HEK293 (cell line): ENCODE data around the gene DCST1.

Source experiments
- CTCF ChIA-PET: fragments of 350-600 bp; formaldehyde crosslinking; extraction: SDS; loops from one replicate; lab custom pipeline; 2021; ENCODE audit warnings: antibody characterized with exemption; lab: Yijun Ruan, JAX
- POLR2A ChIA-PET: fragments of 300-600 bp; formaldehyde crosslinking; extraction: SDS; loops from one replicate; lab custom pipeline; 2020; ENCODE audit warnings: antibody characterized with exemption, inconsistent platforms; lab: Yijun Ruan, JAX
- H3K27ac ChIP-seq: fragments of 200-500 bp; sonication (Bioruptor generic); 2 replicates; pipeline ENCODE4 v1.5.1; 2014; ENCODE audit warnings: low read depth, low read length, control low read depth, inconsistent platforms; ENCODE audit errors: extremely low read depth
- H3K36me3 ChIP-seq, 2 experiments: fragments of 200-500 bp in 1 of 2; sonication (Bioruptor generic) in 1 of 2; 1 replicate in 1 of 2; 2 replicates in 1 of 2; pipeline ENCODE4 v1.5.1; 2014 to 2017; ENCODE audit warnings: inconsistent platforms in 2 of 2, low read length in 2 of 2; ENCODE audit not compliant: control insufficient read depth in 2 of 2, insufficient read depth in 1 of 2
- H3K4me1 ChIP-seq: fragments of 200-500 bp; sonication (Bioruptor generic); 2 replicates; pipeline ENCODE4 v1.5.1; 2014; ENCODE audit warnings: mild to moderate bottlenecking, low read length, inconsistent platforms; ENCODE audit not compliant: control insufficient read depth, insufficient read depth
- H3K4me3 ChIP-seq: 2 replicates; pipeline ENCODE4 v1.5.1; 2011; ENCODE audit warnings: low read depth, mild to moderate bottlenecking, control low read depth, low read length, moderate library complexity
- H3K9me3 ChIP-seq: fragments of 200-500 bp; sonication (Bioruptor generic); 2 replicates; pipeline ENCODE4 v1.5.1; 2014; ENCODE audit warnings: low read depth, low read length, inconsistent platforms; ENCODE audit not compliant: control insufficient read depth, insufficient read depth
- GFI1B ChIP-seq: fragments of 450-650 bp; formaldehyde crosslinking; IDR thresholded peaks from 2 replicates; pipeline ENCODE4 v1.5.1; 2016; ENCODE audit warnings: missing biosample characterization, missing genetic modification characterization
- GLIS2 ChIP-seq: fragments of 450-650 bp; formaldehyde crosslinking; IDR thresholded peaks from 2 replicates; pipeline ENCODE4 v1.5.1; 2016; ENCODE audit warnings: missing biosample characterization, missing genetic modification characterization
- HOXA7 ChIP-seq: sonication (generic); formaldehyde crosslinking; IDR thresholded peaks from 2 replicates; pipeline ENCODE4 v1.8.1; 2022; ENCODE audit warnings: missing genetic modification reagents, borderline replicate concordance
- KLF16 ChIP-seq: fragments of 450-650 bp; formaldehyde crosslinking; IDR thresholded peaks from 2 replicates; pipeline ENCODE4 v1.5.1; 2017; ENCODE audit warnings: missing biosample characterization, missing genetic modification characterization
- PRDM2 ChIP-seq: fragments of 450-650 bp; formaldehyde crosslinking; IDR thresholded peaks from 2 replicates; pipeline ENCODE4 v1.5.1; 2016; ENCODE audit warnings: missing biosample characterization, missing genetic modification characterization, borderline replicate concordance
- SCRT1 ChIP-seq: fragments of 450-650 bp; formaldehyde crosslinking; IDR thresholded peaks from 2 replicates; pipeline ENCODE4 v1.5.1; 2016; ENCODE audit warnings: missing biosample characterization, missing genetic modification characterization, borderline replicate concordance
- SETDB1 ChIP-seq: IDR thresholded peaks from one replicate; pipeline ENCODE4 v1.6.1; 2017; ENCODE audit warnings: mild to moderate bottlenecking, low read length, moderate library complexity, mixed read lengths; ENCODE audit not compliant: insufficient read length
- SP2 ChIP-seq: fragments of 450-650 bp; formaldehyde crosslinking; IDR thresholded peaks from 2 replicates; pipeline ENCODE4 v1.5.1; 2016; ENCODE audit warnings: missing biosample characterization, missing genetic modification characterization
- ZNF132 ChIP-seq: fragments of 450-650 bp; formaldehyde crosslinking; IDR thresholded peaks from 2 replicates; pipeline ENCODE4 v1.5.1; 2017; ENCODE audit warnings: missing biosample characterization, missing genetic modification characterization, borderline replicate concordance
- ZNF214 ChIP-seq: fragments of 450-650 bp; formaldehyde crosslinking; IDR thresholded peaks from 2 replicates; pipeline ENCODE4 v1.5.1; 2017; ENCODE audit warnings: missing biosample characterization, mild to moderate bottlenecking, missing genetic modification characterization, borderline replicate concordance
- ZNF239 ChIP-seq: fragments of 450-650 bp; formaldehyde crosslinking; IDR thresholded peaks from 2 replicates; pipeline ENCODE4 v1.5.1; 2016; ENCODE audit warnings: missing biosample characterization, missing genetic modification characterization
- ZNF335 ChIP-seq: fragments of 450-650 bp; formaldehyde crosslinking; conservative IDR thresholded peaks from 2 replicates; pipeline ENCODE4 v1.5.1; 2016; ENCODE audit warnings: missing biosample characterization, missing genetic modification characterization
- ZNF366 ChIP-seq: fragments of 450-650 bp; formaldehyde crosslinking; conservative IDR thresholded peaks from 2 replicates; pipeline ENCODE4 v1.5.1; 2016; ENCODE audit warnings: missing biosample characterization, missing genetic modification characterization
- ZNF416 ChIP-seq: fragments of 450-650 bp; formaldehyde crosslinking; IDR thresholded peaks from 2 replicates; pipeline ENCODE4 v1.5.1; 2016; ENCODE audit warnings: missing biosample characterization, missing genetic modification characterization
- ZNF433 ChIP-seq: fragments of 450-650 bp; formaldehyde crosslinking; IDR thresholded peaks from 2 replicates; pipeline ENCODE4 v1.5.1; 2016; ENCODE audit warnings: missing biosample characterization, missing genetic modification characterization, low read depth
- ZNF473 ChIP-seq: fragments of 450-650 bp; formaldehyde crosslinking; IDR thresholded peaks from 2 replicates; pipeline ENCODE4 v1.5.1; 2017; ENCODE audit warnings: missing biosample characterization, missing genetic modification characterization
- ZNF513 ChIP-seq: fragments of 450-650 bp; IDR thresholded peaks from 2 replicates; pipeline ENCODE4 v1.5.1; 2018; ENCODE audit warnings: missing biosample characterization, missing genetic modification characterization
- ZNF529 ChIP-seq: fragments of 450-650 bp; formaldehyde crosslinking; IDR thresholded peaks from 2 replicates; pipeline ENCODE4 v1.5.1; 2017; ENCODE audit warnings: missing genetic modification characterization, missing biosample characterization; ENCODE audit not compliant: insufficient replicate concordance
- ZNF600 ChIP-seq: fragments of 450-650 bp; formaldehyde crosslinking; IDR thresholded peaks from 2 replicates; pipeline ENCODE4 v1.5.1; 2016; ENCODE audit warnings: missing biosample characterization, missing genetic modification characterization
- ZNF610 ChIP-seq: fragments of 450-650 bp; formaldehyde crosslinking; IDR thresholded peaks from 2 replicates; pipeline ENCODE4 v1.5.1; 2016; ENCODE audit warnings: missing biosample characterization, missing genetic modification characterization, borderline replicate concordance
- ZNF664 ChIP-seq: fragments of 450-650 bp; formaldehyde crosslinking; IDR thresholded peaks from 2 replicates; pipeline ENCODE4 v1.5.1; 2016; ENCODE audit warnings: missing biosample characterization, missing genetic modification characterization
- ZNF677 ChIP-seq: fragments of 450-650 bp; IDR thresholded peaks from 2 replicates; pipeline ENCODE4 v1.5.0; 2018; ENCODE audit warnings: missing biosample characterization, mild to moderate bottlenecking, missing genetic modification characterization, moderate library complexity
- ZNF785 ChIP-seq: fragments of 450-650 bp; formaldehyde crosslinking; IDR thresholded peaks from 2 replicates; pipeline ENCODE4 v1.5.1; 2016; ENCODE audit warnings: missing biosample characterization, missing genetic modification characterization
- ZNF843 ChIP-seq: fragments of 450-650 bp; formaldehyde crosslinking; IDR thresholded peaks from 2 replicates; pipeline ENCODE4 v1.5.1; 2016; ENCODE audit warnings: missing biosample characterization, missing genetic modification characterization
- ZSCAN30 ChIP-seq: fragments of 450-650 bp; IDR thresholded peaks from 2 replicates; pipeline ENCODE4 v1.5.1; 2018; ENCODE audit warnings: missing biosample characterization, mild to moderate bottlenecking, missing genetic modification characterization, moderate library complexity
- TF ChIP-seq, protein P1 (sequence below): fragments of 450-650 bp; formaldehyde crosslinking; IDR thresholded peaks from 2 replicates; pipeline ENCODE4 v1.5.1; 2017; ENCODE audit warnings: missing biosample characterization, mild to moderate bottlenecking, missing genetic modification characterization, moderate library complexity
- TF ChIP-seq, protein P2 (sequence below): fragments of 450-650 bp; formaldehyde crosslinking; IDR thresholded peaks from 2 replicates; pipeline ENCODE4 v1.5.1; 2017; ENCODE audit warnings: missing biosample characterization, missing genetic modification characterization

DCST1 gene

GRCh38 chr1:155002464-155003226 lies 31.0 kb upstream of the DCST1 start, which contains the start of gene ZBTB7B:
ZBTB7B (plus strand) TSS chr1:155002802; CDS start chr1:155014661, 11,859 bp downstream.
- Histone ChIP-seq H3K27ac (peak within 1 kb of the TSS; percentile 87), H3K36me3 (no peaks in the 10 kb centered on the region), H3K4me1 (peaks cover 13% of the 10 kb centered on the region), H3K9me3 (no peaks in the 10 kb centered on the region), H3K4me3 (peak within 1 kb of the TSS; percentile 50)
- ChIA-PET CTCF (interaction anchor here (0.6 to 2.1 kb wide), 6 partner anchors 8 to 110 kb away, joined by 3 to 11 read pairs (median 4); partner anchors contain the start of gene ADAM15), POLR2A (interaction anchor here (0.6 to 2.2 kb wide), 10 partner anchors 8 to 191 kb away, joined by 3 to 14 read pairs (median 6); partner anchors contain the start of genes CKS1B and FLAD1)
- TF ChIP-seq ZSCAN30 (tag by site-specific recombination) (no peak), GFI1B (no peak), SCRT1 (tag by site-specific recombination) (no peak), ZNF132 (no peak), ZNF473 (tag by site-specific recombination) (no peak), SETDB1 (no peak), ZNF785 (tag by site-specific recombination) (no peak), ZNF677 (no peak), ZNF239 (tag by site-specific recombination) (no peak), GLIS2 (peak; percentile 44; the same call in 1 of the 2 replicates), ZNF600 (tag by site-specific recombination) (0 out of 2 replicates have a peak, but pooled peaks have one; percentile 8), ZNF214 (tag by site-specific recombination) (no peak), PRDM2 (tag by site-specific recombination) (no peak), ZNF843 (tag by site-specific recombination) (no peak), ZNF335 (tag by site-specific recombination) (no peak), ZNF610 (tag by site-specific recombination) (no peak), ZNF366 (tag by site-specific recombination) (no peak), HOXA7 (CRISPR knock-in tag) (no peak), SP2 (tag by site-specific recombination) (no peak), ZNF529 (tag by site-specific recombination) (no peak), KLF16 (no peak), ZNF416 (tag by site-specific recombination) (no peak), ZNF513 (no peak), ZNF433 (tag by site-specific recombination) (no peak), ZNF664 (tag by site-specific recombination) (no peak)
- TF ChIP-seq, protein P1, sequence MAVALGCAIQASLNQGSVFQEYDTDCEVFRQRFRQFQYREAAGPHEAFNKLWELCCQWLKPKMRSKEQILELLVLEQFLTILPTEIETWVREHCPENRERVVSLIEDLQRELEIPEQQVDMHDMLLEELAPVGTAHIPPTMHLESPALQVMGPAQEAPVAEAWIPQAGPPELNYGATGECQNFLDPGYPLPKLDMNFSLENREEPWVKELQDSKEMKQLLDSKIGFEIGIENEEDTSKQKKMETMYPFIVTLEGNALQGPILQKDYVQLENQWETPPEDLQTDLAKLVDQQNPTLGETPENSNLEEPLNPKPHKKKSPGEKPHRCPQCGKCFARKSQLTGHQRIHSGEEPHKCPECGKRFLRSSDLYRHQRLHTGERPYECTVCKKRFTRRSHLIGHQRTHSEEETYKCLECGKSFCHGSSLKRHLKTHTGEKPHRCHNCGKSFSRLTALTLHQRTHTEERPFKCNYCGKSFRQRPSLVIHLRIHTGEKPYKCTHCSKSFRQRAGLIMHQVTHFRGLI, result no peak
- TF ChIP-seq, protein P2, sequence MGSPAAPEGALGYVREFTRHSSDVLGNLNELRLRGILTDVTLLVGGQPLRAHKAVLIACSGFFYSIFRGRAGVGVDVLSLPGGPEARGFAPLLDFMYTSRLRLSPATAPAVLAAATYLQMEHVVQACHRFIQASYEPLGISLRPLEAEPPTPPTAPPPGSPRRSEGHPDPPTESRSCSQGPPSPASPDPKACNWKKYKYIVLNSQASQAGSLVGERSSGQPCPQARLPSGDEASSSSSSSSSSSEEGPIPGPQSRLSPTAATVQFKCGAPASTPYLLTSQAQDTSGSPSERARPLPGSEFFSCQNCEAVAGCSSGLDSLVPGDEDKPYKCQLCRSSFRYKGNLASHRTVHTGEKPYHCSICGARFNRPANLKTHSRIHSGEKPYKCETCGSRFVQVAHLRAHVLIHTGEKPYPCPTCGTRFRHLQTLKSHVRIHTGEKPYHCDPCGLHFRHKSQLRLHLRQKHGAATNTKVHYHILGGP (tag by site-specific recombination), result no peak
